ENCODE measurements around the gene TYMS. TPM values are rescaled to one million over a fixed set of nuclear protein-coding genes. Genes with fewer than 3 reads are reported as not detected.

The TYMS gene
- polyA plus RNA-seq, 3 donors: not detected

DNA sequence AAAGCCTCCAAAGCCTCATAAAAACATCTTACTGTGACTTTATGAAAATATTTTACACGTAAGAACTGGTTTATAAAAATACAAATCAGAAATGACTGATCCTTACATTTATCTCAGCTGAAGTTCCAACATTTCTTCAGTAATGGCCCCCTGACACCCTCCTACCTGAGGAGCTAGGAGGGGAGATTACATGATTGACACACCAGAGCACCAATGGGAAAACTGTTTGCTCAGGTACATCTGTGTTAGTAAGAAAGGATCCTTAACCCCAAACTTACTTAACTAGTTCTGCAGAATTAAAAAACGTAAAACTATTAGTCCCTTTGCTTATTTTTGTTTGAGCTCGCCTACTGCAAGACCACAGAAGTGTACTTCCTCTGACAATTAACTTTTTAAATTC, 28.0 kb downstream of the TYMS start:
- Histone ChIP-seq H3K4me2 (replicated peaks; ENCODE audit: extremely low read depth, low read length, poor library complexity, severe bottlenecking) (no peak overlapping the region), H3K9me3 (replicated peaks in 1 of 2; ENCODE audit: control insufficient read depth in 1 of 2, insufficient read depth in 1 of 2, low read length in 2 of 2) (no peaks in the 10 kb centered on the region), H3K79me2 (ENCODE audit: insufficient read depth, low read length) (no peaks in the 10 kb centered on the region), H3K4me3 (replicated peaks in 1 of 3; ENCODE audit: low read depth in 2 of 3, low read length in 3 of 3) (no peak overlapping the region), H2AFZ (ENCODE audit: insufficient read depth, low read depth, low read length, poor library complexity, severe bottlenecking) (no peak overlapping the region), H3K27me3 (ENCODE audit: control insufficient read depth in 2 of 2, insufficient read depth in 2 of 2, low read length in 2 of 2) (no peaks in the 10 kb centered on the region), H3K9ac (ENCODE audit: insufficient read depth, low read length, poor library complexity, severe bottlenecking) (no peak overlapping the region), H4K20me1 (ENCODE audit: insufficient read depth, low read length) (no peaks in the 10 kb centered on the region), H3K4me1 (ENCODE audit: control insufficient read depth in 1 of 2, insufficient read depth in 2 of 2, low read length in 2 of 2) (no peaks in the 10 kb centered on the region), H3K36me3 (replicated peaks in 1 of 2; ENCODE audit: control insufficient read depth in 1 of 2, insufficient read depth in 2 of 2, low read length in 2 of 2) (peaks cover 0 to 25% of the 10 kb centered on the region in 2 donors), H3K27ac (ENCODE audit: low read depth in 1 of 2, low read length in 2 of 2) (no peak overlapping the region)
- Mint-ChIP-seq H3K36me3 (peaks cover 21 to 23% of the 10 kb centered on the region in 2 donors), H3K9me3 (no peaks in the 10 kb centered on the region), H3K27me3 (ENCODE audit: low read depth in 3 of 3) (peaks cover 0 to 3% (median 0%) of the 10 kb centered on the region in 3 donors), H3K4me3 (no peak overlapping the region), H3K4me1 (peaks cover 17% of the 10 kb centered on the region), H3K27ac (no peak overlapping the region)
- WGBS (ENCODE audit: insufficient coverage): no CpG with 5 or more reads among the region's 3 CpGs
- TF ChIP-seq, protein P1, sequence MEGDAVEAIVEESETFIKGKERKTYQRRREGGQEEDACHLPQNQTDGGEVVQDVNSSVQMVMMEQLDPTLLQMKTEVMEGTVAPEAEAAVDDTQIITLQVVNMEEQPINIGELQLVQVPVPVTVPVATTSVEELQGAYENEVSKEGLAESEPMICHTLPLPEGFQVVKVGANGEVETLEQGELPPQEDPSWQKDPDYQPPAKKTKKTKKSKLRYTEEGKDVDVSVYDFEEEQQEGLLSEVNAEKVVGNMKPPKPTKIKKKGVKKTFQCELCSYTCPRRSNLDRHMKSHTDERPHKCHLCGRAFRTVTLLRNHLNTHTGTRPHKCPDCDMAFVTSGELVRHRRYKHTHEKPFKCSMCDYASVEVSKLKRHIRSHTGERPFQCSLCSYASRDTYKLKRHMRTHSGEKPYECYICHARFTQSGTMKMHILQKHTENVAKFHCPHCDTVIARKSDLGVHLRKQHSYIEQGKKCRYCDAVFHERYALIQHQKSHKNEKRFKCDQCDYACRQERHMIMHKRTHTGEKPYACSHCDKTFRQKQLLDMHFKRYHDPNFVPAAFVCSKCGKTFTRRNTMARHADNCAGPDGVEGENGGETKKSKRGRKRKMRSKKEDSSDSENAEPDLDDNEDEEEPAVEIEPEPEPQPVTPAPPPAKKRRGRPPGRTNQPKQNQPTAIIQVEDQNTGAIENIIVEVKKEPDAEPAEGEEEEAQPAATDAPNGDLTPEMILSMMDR (IDR thresholded peaks at IDR 0.05): no peak
- DNase-seq: no peak
- intact Hi-C loops (cut with micrococcal nuclease): no loop called here

DNA sequence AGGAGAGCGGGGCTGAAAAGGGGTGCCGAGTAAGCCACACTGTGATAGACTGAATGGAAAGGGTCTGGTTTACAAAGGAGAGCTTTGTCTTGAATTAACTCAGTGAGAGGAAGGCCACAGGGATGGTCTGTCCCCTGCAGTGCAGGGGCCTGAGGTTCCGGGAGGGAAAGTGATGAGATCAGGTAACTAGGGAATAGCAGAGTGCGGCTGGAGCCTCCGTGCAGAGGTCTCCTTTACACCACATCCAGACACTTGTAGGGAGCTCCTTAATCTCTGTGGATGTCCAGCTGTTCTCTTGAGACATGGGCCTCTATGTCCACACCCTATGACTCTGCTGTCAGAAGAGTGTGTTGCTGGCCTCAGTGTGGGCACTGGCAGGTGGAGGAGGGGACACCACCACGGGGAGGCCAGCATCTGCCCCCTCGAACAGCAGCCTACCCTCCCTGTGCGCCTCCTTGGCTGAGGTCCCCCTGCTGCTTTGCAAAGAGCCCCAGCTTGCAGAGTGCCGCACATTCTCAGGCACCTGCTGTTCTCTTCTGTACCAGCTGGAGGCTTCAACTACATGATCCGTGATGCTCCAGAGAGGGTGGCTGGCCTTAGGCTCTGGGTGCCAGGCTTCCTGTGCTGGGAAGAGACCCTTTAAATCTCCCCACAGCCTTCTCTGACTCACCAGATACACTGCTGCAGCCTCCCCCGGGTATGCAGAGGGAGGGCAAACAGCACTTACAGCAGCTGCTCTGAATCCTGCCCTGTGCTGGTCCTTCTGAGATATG, 29.1 kb downstream of the TYMS start:
- no peaks in the 10 kb centered on the region for H3K79me2 ChIP-seq (ENCODE audit: insufficient read depth, low read length)
- no peaks in the 10 kb centered on the region for H3K4me1 ChIP-seq (ENCODE audit: control insufficient read depth in 1 of 2, insufficient read depth in 2 of 2, low read length in 2 of 2)
- H3K27ac ChIP-seq (ENCODE audit: low read depth in 1 of 2, low read length in 2 of 2): no peak overlapping the region
- no peak overlapping the region for H3K4me3 ChIP-seq (replicated peaks in 1 of 3; ENCODE audit: low read depth in 2 of 3, low read length in 3 of 3)
- H3K27me3 Mint-ChIP-seq (ENCODE audit: low read depth in 3 of 3): peaks cover 0 to 3% (median 0%) of the 10 kb centered on the region in 3 donors
- H2AFZ ChIP-seq (ENCODE audit: insufficient read depth, low read depth, low read length, poor library complexity, severe bottlenecking): no peak overlapping the region
- H3K36me3 ChIP-seq (replicated peaks in 1 of 2; ENCODE audit: control insufficient read depth in 1 of 2, insufficient read depth in 2 of 2, low read length in 2 of 2): peaks cover 0 to 24% of the 10 kb centered on the region in 2 donors
- no peaks in the 10 kb centered on the region for H3K9me3 Mint-ChIP-seq
- H4K20me1 ChIP-seq (ENCODE audit: insufficient read depth, low read length): no peaks in the 10 kb centered on the region
- no peak overlapping the region for H3K9ac ChIP-seq (ENCODE audit: insufficient read depth, low read length, poor library complexity, severe bottlenecking)
- H3K4me1 Mint-ChIP-seq: peaks cover 17% of the 10 kb centered on the region
- WGBS (ENCODE audit: insufficient coverage): 98% methylated on average over 5 of the region's 11 CpGs
- no peak for DNase-seq
- peaks cover 21 to 22% of the 10 kb centered on the region in 2 donors for H3K36me3 Mint-ChIP-seq
- H3K4me2 ChIP-seq (replicated peaks; ENCODE audit: extremely low read depth, low read length, poor library complexity, severe bottlenecking): no peak overlapping the region
- H3K27me3 ChIP-seq (ENCODE audit: control insufficient read depth in 2 of 2, insufficient read depth in 2 of 2, low read length in 2 of 2): no peaks in the 10 kb centered on the region
- intact Hi-C loops (cut with micrococcal nuclease): no loop called here
- TF ChIP-seq, protein P1 (IDR thresholded peaks at IDR 0.05): no peak
- H3K9me3 ChIP-seq (replicated peaks in 1 of 2; ENCODE audit: control insufficient read depth in 1 of 2, insufficient read depth in 1 of 2, low read length in 2 of 2): no peaks in the 10 kb centered on the region
- H3K4me3 Mint-ChIP-seq: no peak overlapping the region
- H3K27ac Mint-ChIP-seq: no peak overlapping the region
